HG02970 (cell line): Measurements from ENCODE around the gene MYF5.
"Not testable (repeated sequence)": the region's sequence is repeated elsewhere in the genome, so short reads cannot be mapped to it uniquely, and the experiment has no call there.

ENCODE experiments used
- ATAC-seq: cut with Tn5 transposase; IDR thresholded peaks from one replicate; pipeline ENCODE4 v1.9.1; 2021; ENCODE audit warnings: mild to moderate bottlenecking, moderate library complexity, moderate number of reproducible peaks; ENCODE audit not compliant: unreplicated experiment, low FRiP score

MYF5 gene

GRCh38 chr12:80716696-80717469 lies at the start of gene MYF5:
Gene MYF5, plus strand, starts transcription at chr12:80716912. Its CDS starts 152 bp downstream, at chr12:80717064.
- no peak for ATAC-seq

GRCh38 chr12:80670214-80670613 lies 46.5 kb upstream of the MYF5 start:
- no peak for ATAC-seq

GRCh38 chr12:80676042-80676636 lies 40.6 kb upstream of the MYF5 start:
- not testable (repeated sequence) for ATAC-seq

- no peak for ATAC-seq
Measured at GRCh38 chr12:80676856-80677255, 39.9 kb upstream of the MYF5 start.

- no peak for ATAC-seq
Measured at GRCh38 chr12:80677994-80678393, 38.7 kb upstream of the MYF5 start.

- ATAC-seq = no peak
Measured at GRCh38 chr12:80679346-80680131, 37.2 kb upstream of the MYF5 start.

DNA sequence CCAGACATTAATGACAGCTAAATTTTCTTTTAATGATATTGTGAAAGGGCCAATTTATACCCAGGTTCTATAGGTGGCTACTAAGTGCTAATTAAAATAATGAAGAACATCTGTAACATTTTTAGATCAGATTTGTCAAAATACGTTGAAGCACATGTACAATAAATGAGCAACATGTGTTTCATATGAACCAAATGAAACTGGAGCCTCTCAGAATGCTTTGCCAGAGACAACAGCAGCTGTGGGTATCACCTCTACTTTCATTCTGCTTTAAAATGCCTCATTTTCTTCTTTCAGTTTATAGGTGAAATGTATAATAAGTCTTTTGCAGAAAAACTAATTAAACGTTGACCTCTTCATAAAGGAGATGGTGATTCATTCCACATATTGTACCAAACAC lies 35.4 kb upstream of the MYF5 start:
- no peak for ATAC-seq

- ATAC-seq = no peak
Measured at GRCh38 chr12:80681786-80682185, 34.9 kb upstream of the MYF5 start.

- ATAC-seq = no peak
Measured at GRCh38 chr12:80684077-80684495, 32.6 kb upstream of the MYF5 start.

GRCh38 chr12:80690090-80690489 lies 26.6 kb upstream of the MYF5 start:
- ATAC-seq = no peak

DNA sequence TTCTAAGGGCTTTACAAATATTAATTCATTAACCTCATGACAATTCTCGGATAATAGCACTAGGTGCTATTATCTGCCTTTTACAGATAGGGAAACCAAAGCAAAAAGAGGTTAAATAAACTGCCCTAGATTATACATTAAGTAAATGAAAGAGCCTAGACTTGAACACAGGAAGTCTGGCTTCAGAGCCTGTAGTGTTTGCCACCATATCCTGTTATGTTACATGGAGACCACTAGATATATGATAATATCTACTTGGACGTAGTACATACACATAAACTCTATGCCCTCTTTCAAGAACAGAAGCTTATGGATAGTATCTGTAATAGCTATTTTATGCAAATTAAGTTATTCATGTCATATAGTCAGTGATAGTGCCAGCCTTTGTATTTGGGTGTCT lies 26.2 kb upstream of the MYF5 start:
- no peak for ATAC-seq

DNA sequence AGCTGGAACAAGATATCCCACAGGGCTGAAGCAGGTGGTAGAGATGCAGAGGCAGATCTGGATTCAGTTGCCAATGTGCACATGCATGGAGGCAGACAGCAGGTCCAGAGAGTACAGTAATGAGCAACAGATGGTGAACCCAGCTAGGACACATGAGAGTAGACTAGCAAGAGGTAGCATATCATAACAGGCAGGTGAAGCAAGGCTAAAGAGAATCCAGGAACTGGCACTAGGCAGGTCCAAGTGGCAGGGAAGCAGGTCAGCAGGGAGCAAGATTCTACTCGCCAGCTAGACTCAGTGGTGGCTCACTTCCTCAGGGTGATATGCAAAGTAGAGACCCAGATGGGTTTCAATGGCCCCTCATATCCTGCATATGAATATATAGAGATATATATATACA lies 24.6 kb upstream of the MYF5 start:
- no peak for ATAC-seq

DNA sequence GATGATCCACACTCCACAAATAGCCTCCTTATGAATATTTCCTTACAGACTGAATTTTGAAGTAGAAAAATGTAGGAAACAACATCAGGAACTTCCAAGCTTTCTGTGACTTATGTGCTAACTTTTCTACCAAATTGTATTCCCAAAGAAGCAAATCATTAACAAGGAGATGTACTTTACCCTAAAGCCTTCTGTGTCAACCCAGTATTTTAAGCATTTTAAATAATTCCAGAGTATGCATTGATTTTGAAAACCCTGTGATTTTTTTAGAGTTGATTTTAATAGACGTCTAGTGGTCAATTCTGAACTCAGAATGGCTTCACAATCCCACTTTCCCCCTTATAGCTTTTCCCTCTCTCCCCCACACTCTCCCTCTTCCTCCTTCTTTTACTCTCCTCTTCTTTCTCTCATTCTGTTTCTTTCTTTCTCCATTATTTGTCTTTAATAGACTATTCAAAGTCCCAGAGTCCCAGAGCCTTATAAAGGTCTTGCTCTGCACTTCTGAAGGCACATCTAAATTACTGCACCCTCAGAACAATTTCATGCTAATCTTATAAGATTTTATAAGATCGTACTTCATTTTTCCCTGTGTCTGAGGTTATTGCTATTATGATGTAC lies 19.3 kb upstream of the MYF5 start:
- ATAC-seq = no peak

DNA sequence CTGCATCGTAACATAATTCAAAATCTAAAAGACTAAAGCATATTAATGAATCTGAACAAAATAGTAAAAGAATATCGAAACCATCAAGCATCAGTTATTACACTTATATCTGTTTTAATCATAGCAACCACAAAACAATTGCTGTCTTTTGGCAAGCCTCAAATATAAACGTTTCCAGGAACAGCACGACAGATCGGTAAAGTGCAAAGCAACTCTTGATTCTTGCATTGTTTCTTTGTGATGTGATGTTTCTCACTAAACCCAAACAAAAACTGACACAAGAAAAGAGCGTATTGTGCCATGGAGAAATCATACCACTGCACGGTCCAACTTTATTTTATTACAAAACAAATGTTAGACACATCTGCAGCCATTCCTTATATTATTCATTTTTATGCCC lies 18.5 kb upstream of the MYF5 start:
- ATAC-seq = no peak

DNA sequence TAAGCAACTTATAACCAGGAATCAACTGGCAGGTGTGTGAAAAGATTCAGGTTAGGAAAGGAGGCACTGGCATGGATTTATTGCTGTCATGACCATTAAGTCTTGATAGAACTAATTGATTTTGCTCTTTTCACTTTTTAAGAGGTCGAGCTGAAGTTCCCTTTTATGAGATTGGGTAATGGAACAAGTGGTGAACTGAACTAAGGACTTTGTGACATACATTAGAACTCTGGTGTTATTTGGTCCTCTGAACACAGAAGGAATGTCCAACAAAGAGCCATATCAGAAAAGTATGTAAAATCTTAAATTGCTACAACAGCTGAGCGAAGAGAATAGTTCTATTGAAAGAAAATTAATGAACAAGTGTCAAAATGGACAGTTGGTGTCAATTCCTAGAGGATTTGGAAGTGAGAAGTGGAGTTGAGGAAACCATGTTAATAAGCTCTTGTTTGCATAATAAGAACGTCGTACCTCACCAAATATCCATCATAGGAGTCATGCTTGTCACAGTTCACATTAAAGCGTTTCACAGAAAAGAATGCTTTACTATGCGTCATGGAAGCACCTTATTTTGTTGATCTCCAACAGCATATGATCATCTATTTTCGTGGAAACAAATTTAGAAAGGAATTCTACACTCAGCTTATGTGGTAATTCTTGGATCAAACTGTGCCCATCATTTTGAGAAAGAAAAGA lies 17.7 kb upstream of the MYF5 start:
- ATAC-seq = no peak

DNA sequence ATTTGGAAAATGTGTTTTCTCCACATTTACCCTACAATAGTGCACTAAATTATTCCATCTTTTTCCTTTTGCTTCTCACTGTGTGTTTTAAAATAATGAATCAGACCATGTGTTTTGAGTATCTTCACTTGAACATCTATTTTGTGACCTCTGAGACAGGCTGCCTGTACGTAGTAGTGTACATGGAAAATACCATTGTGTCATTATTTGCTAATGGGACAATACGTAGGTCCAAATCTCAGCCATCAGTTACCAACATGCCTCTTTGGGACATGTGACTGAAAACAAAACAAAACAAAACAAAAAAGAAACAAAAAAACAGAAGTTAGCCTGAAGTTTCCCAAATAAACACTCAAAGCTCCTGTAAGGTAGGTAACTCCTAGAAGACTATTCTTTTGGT lies 16.4 kb upstream of the MYF5 start:
- ATAC-seq = no peak

DNA sequence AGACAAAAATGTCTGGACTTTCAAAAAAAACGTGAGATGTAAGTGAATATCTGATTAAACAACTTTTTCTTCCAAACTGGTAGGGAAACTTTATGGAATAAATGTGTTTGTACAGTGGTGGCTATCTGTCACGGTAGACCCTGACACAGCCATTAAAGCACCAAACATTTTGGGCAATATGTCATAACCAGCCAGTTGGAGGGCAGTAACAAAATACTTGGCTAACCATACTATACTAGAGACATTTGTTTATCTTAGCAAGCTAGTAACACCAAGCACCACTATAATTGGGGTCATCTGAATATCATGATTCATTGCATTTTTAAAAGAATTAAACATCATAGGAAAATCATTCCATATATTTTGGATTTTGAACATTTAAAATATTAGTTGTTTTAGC lies 15.3 kb upstream of the MYF5 start:
- ATAC-seq = no peak

DNA sequence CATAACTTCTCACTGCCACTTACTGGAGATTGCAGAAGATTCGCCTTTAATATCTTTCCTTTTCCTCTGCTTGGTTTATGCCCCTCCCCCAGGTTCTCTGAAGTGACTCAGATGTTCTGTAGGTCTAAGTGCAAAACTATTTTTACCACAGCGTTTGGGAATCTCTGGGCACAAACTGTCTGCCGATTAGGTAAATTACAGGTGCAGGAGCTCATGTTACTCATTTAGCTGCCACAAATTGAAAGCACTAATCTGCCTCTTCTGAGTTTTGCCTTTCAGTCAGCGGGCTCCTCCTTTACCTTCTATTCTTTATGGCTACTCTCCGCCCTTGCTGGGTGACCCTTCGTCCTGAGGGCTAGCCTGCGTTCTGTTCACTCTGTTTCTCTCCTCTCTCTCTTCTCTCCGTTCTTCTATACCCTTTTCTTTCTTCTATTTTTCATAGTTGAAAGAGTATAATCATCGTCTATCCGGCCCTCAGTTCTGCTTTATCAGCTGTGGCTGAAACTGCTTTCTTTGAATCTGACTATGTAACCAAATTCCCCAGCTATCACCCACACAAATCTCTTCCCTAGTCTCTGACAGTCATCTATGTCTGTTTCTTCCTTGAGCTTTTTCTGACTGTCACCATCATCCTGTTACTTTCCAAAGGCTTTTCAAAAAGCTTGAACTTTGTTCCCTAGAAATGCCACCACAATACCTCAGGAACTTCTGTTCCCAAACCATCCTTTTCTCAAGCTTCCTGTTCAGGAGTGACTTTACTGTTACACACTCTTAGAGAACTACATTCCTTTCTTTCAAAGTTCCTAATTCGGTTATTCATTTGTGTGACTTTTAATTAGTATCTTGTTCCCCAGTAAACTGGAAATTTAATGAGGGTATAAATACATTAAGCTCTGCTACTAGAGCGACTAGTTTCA lies 13.6 kb upstream of the MYF5 start:
- no peak for ATAC-seq

- no peak for ATAC-seq
Measured at GRCh38 chr12:80704420-80704819, 12.3 kb upstream of the MYF5 start.
